Hepatocyte (in vitro differentiated cells): ENCODE results near the gene ETV6.

Source experiments
- CTCF ChIP-seq: fragments of 200-600 bp; sonication (generic); IDR thresholded peaks from 2 replicates; pipeline ENCODE4 v1.5.1; 2016; ENCODE audit warnings: antibody characterized with exemption, mild to moderate bottlenecking; ENCODE audit not compliant: poor library complexity
- EZH2 ChIP-seq: fragments of 200-600 bp; sonication (generic); IDR thresholded peaks from 2 replicates; pipeline ENCODE4 v1.6.1; 2016; ENCODE audit warnings: antibody characterized with exemption, mild to moderate bottlenecking, borderline replicate concordance
- EZH2phosphoT487 ChIP-seq: fragments of 200-600 bp; sonication (generic); IDR thresholded peaks from one replicate; pipeline ENCODE4 v1.6.1; 2018; ENCODE audit warnings: antibody characterized with exemption, mild to moderate bottlenecking, low read depth, moderate library complexity; ENCODE audit not compliant: unreplicated experiment, severe bottlenecking

GRCh38 chr12:11633968-11634367 lies 15.5 kb upstream of the ETV6 start:
- TF ChIP-seq CTCF, result no peak
- no peak for TF ChIP-seq EZH2
- no peak for TF ChIP-seq EZH2phosphoT487
